22Rv1 (cell line): ENCODE measurements around the gene FCRL6.

Experiments used
- CTCF ChIP-seq: fragments of 450-650 bp; IDR thresholded peaks from 2 replicates; pipeline ENCODE4 v1.5.1; 2017; ENCODE audit warnings: mild to moderate bottlenecking
- ZFX ChIP-seq: fragments of 450-650 bp; IDR thresholded peaks from 2 replicates; pipeline ENCODE4 v1.6.1; 2017; ENCODE audit warnings: antibody characterized with exemption, borderline replicate concordance

GRCh38 chr1:159838715-159839114 is 36.6 kb downstream of the FCRL6 start:
- TF ChIP-seq CTCF (no peak), ZFX (no peak)
